ENCODE results near the gene HK1. TPM values are rescaled to one million over a fixed set of nuclear protein-coding genes. Genes with fewer than 3 reads are reported as not detected.

Gene HK1
- total RNA-seq, 2 experiments from 2014 or later, result 213 to 220 TPM

GRCh38 chr10:69413221-69413865 lies 135.0 kb downstream of the HK1 start:
- no peaks in the 10 kb centered on the region for H3K36me3 Mint-ChIP-seq
- POLR2A ChIA-PET, result no interaction called here
- H3K27me3 Mint-ChIP-seq, result peaks cover 2% of the 10 kb centered on the region
- CTCF ChIA-PET, result interaction anchor here (1.4 kb wide), 1 partner anchor 94 kb away, joined by 4 read pairs; no protein-coding TSS in a partner anchor
- DNase-seq, result peak; percentile 54
- no peak overlapping the region for H3K27ac Mint-ChIP-seq
- intact Hi-C loops (cut with micrococcal nuclease), result no loop called here
- peaks cover 8% of the 10 kb centered on the region for H3K4me1 Mint-ChIP-seq (ENCODE audit: low read depth)
- H3K9me3 Mint-ChIP-seq, result no peaks in the 10 kb centered on the region
- H3K4me3 Mint-ChIP-seq, result no peak overlapping the region

- no peak overlapping the region for H3K4me3 Mint-ChIP-seq
- H3K27me3 Mint-ChIP-seq, result peaks cover 2% of the 10 kb centered on the region
- DNase-seq, result no peak
- intact Hi-C loops (cut with micrococcal nuclease), result no loop called here
- no peaks in the 10 kb centered on the region for H3K36me3 Mint-ChIP-seq
- CTCF ChIA-PET, result interaction anchor here (1.3 kb wide), 1 partner anchor 179 kb away, joined by 3 read pairs; no protein-coding TSS in a partner anchor
- no peaks in the 10 kb centered on the region for H3K9me3 Mint-ChIP-seq
- POLR2A ChIA-PET, result interaction anchor here (0.5 kb wide), 1 partner anchor 95 kb away, joined by 3 read pairs; no protein-coding TSS in a partner anchor
- H3K4me1 Mint-ChIP-seq (ENCODE audit: low read depth), result peaks cover 1% of the 10 kb centered on the region
- no peak overlapping the region for H3K27ac Mint-ChIP-seq
Observed at GRCh38 chr10:69414036-69415018, 136.0 kb downstream of the HK1 start.

- intact Hi-C loops (cut with micrococcal nuclease), result no loop called here
- CTCF ChIA-PET, result interaction anchor here (1.3 kb wide), 1 partner anchor 180 kb away, joined by 3 read pairs; no protein-coding TSS in a partner anchor
Observed at GRCh38 chr10:69415049-69415448, 136.8 kb downstream of the HK1 start.

GRCh38 chr10:69415951-69416350 lies 137.7 kb downstream of the HK1 start:
- no peaks in the 10 kb centered on the region for H3K36me3 Mint-ChIP-seq
- no peak for DNase-seq
- H3K4me3 Mint-ChIP-seq, result no peak overlapping the region
- peaks cover 2% of the 10 kb centered on the region for H3K27me3 Mint-ChIP-seq
- intact Hi-C loops (cut with micrococcal nuclease), result no loop called here
- POLR2A ChIA-PET, result no interaction called here
- no peaks in the 10 kb centered on the region for H3K9me3 Mint-ChIP-seq
- CTCF ChIA-PET, result no interaction called here
- H3K4me1 Mint-ChIP-seq (ENCODE audit: low read depth), result no peaks in the 10 kb centered on the region
- H3K27ac Mint-ChIP-seq, result no peak overlapping the region

More at GRCh38 chr10:69415049-69415448, 136.8 kb downstream of the HK1 start:
- H3K27me3 Mint-ChIP-seq, result peaks cover 2% of the 10 kb centered on the region
- no peaks in the 10 kb centered on the region for H3K4me1 Mint-ChIP-seq (ENCODE audit: low read depth)
- POLR2A ChIA-PET, result no interaction called here
- no peak overlapping the region for H3K4me3 Mint-ChIP-seq
- H3K27ac Mint-ChIP-seq, result no peak overlapping the region
- no peak for DNase-seq
- no peaks in the 10 kb centered on the region for H3K36me3 Mint-ChIP-seq
- no peaks in the 10 kb centered on the region for H3K9me3 Mint-ChIP-seq

- DNase-seq, result no peak
- Mint-ChIP-seq H3K36me3 (no peaks in the 10 kb centered on the region), H3K4me3 (no peak within 1 kb of the TSS), H3K9me3 (no peaks in the 10 kb centered on the region), H3K27me3 (peaks cover 2% of the 10 kb centered on the region), H3K4me1 (ENCODE audit: low read depth) (no peaks in the 10 kb centered on the region), H3K27ac (no peak within 1 kb of the TSS)
- intact Hi-C loops (cut with micrococcal nuclease), result no loop called here
- POLR2A ChIA-PET, result no interaction called here
- CTCF ChIA-PET, result interaction anchor here (0.9 to 2.1 kb wide), 3 partner anchors 9 to 99 kb away, joined by 3 to 7 read pairs (median 4); no protein-coding TSS in a partner anchor
Observed at GRCh38 chr10:69416695-69417094, 138.4 kb downstream of the HK1 start, which contains the start of gene TACR2. TACR2 (minus strand) TSS chr10:69416918; CDS start chr10:69416323, 595 bp downstream.

- no peaks in the 10 kb centered on the region for H3K9me3 Mint-ChIP-seq
- ChIA-PET POLR2A (no interaction called here), CTCF (interaction anchor here (0.9 to 2.1 kb wide), 4 partner anchors 8 to 98 kb away, joined by 3 to 7 read pairs (median 4); no protein-coding TSS in a partner anchor)
- intact Hi-C loops (cut with micrococcal nuclease), result no loop called here
- no peak overlapping the region for H3K27ac Mint-ChIP-seq
- peaks cover 7% of the 10 kb centered on the region for H3K4me1 Mint-ChIP-seq (ENCODE audit: low read depth)
- DNase-seq, result no peak
- no peaks in the 10 kb centered on the region for H3K36me3 Mint-ChIP-seq
- H3K4me3 Mint-ChIP-seq, result no peak overlapping the region
- H3K27me3 Mint-ChIP-seq, result peaks cover 2% of the 10 kb centered on the region
Observed at GRCh38 chr10:69417542-69417941, 139.2 kb downstream of the HK1 start.

- no peak overlapping the region for H3K27ac Mint-ChIP-seq
Observed at GRCh38 chr10:69418052-69418752, 139.9 kb downstream of the HK1 start.

GRCh38 chr10:69419096-69419743 lies 140.9 kb downstream of the HK1 start:
- H3K4me3 Mint-ChIP-seq, result no peak overlapping the region
- no peak for DNase-seq
- no peaks in the 10 kb centered on the region for H3K9me3 Mint-ChIP-seq
- intact Hi-C loops (cut with micrococcal nuclease), result no loop called here
- CTCF ChIA-PET, result interaction anchor here (0.7 to 1.0 kb wide), 2 partner anchors 11 to 30 kb away, joined by 3 read pairs; no protein-coding TSS in a partner anchor
- POLR2A ChIA-PET, result no interaction called here
- no peaks in the 10 kb centered on the region for H3K27me3 Mint-ChIP-seq
- no peak overlapping the region for H3K27ac Mint-ChIP-seq
- peaks cover 15% of the 10 kb centered on the region for H3K4me1 Mint-ChIP-seq (ENCODE audit: low read depth)
- no peaks in the 10 kb centered on the region for H3K36me3 Mint-ChIP-seq

More at GRCh38 chr10:69418052-69418752, 139.9 kb downstream of the HK1 start:
- DNase-seq, result no peak
- Mint-ChIP-seq H3K9me3 (no peaks in the 10 kb centered on the region), H3K4me1 (ENCODE audit: low read depth) (peaks cover 7% of the 10 kb centered on the region), H3K27me3 (peaks cover under 1% of the 10 kb centered on the region), H3K36me3 (no peaks in the 10 kb centered on the region), H3K4me3 (no peak overlapping the region)
- ChIA-PET POLR2A (no interaction called here), CTCF (interaction anchor here (0.7 to 2.1 kb wide), 3 partner anchors 13 to 97 kb away, joined by 3 to 7 read pairs (median 3); no protein-coding TSS in a partner anchor)
- intact Hi-C loops (cut with micrococcal nuclease), result no loop called here

GRCh38 chr10:69419744-69420126 lies 141.4 kb downstream of the HK1 start:
- no peaks in the 10 kb centered on the region for H3K27me3 Mint-ChIP-seq
- DNase-seq, result no peak
- no peak overlapping the region for H3K27ac Mint-ChIP-seq
- peaks cover 18% of the 10 kb centered on the region for H3K4me1 Mint-ChIP-seq (ENCODE audit: low read depth)
- ChIA-PET POLR2A (no interaction called here), CTCF (interaction anchor here (1.0 kb wide), 1 partner anchor 11 kb away, joined by 3 read pairs; no protein-coding TSS in a partner anchor)
- H3K4me3 Mint-ChIP-seq, result no peak overlapping the region
- intact Hi-C loops (cut with micrococcal nuclease), result no loop called here
- H3K36me3 Mint-ChIP-seq, result no peaks in the 10 kb centered on the region
- no peaks in the 10 kb centered on the region for H3K9me3 Mint-ChIP-seq

GRCh38 chr10:69421611-69422308 lies 143.5 kb downstream of the HK1 start:
- Mint-ChIP-seq H3K27me3 (no peaks in the 10 kb centered on the region), H3K4me3 (no peak overlapping the region), H3K27ac (no peak overlapping the region), H3K4me1 (ENCODE audit: low read depth) (peaks cover 38% of the 10 kb centered on the region), H3K36me3 (no peaks in the 10 kb centered on the region), H3K9me3 (no peaks in the 10 kb centered on the region)
- DNase-seq, result no peak
- CTCF ChIA-PET, result interaction anchor here (1.0 kb wide), 1 partner anchor 11 kb away, joined by 3 read pairs; no protein-coding TSS in a partner anchor
- POLR2A ChIA-PET, result no interaction called here
- intact Hi-C loops (cut with micrococcal nuclease), result no loop called here

GRCh38 chr10:69422676-69423075 lies 144.4 kb downstream of the HK1 start:
- Mint-ChIP-seq H3K9me3 (no peaks in the 10 kb centered on the region), H3K4me1 (ENCODE audit: low read depth) (peaks cover 46% of the 10 kb centered on the region), H3K27me3 (no peaks in the 10 kb centered on the region), H3K36me3 (no peaks in the 10 kb centered on the region), H3K27ac (no peak overlapping the region), H3K4me3 (no peak overlapping the region)
- intact Hi-C loops (cut with micrococcal nuclease), result no loop called here
- POLR2A ChIA-PET, result no interaction called here
- no peak for DNase-seq
- CTCF ChIA-PET, result no interaction called here
